Glomerular endothelial cell (primary cell): ENCODE data around the gene PTH1R. TPM values are rescaled to one million over a fixed set of nuclear protein-coding genes. Genes with fewer than 3 reads are reported as not detected.

ENCODE experiments used
- DNase-seq: peaks from one replicate; pipeline ENCODE4 v3.0.0-alpha.2; 2011; ENCODE audit warnings: low read depth, low spot score; ENCODE audit errors: extremely low read depth
- total RNA-seq: library from RNA; depleted of rRNA; stranded (reverse); fragments of >200 nt; gene quantifications from 2 replicates; pipeline ENCODE4 v1.2.3, GENCODE V29; 2015

Gene PTH1R
- total RNA-seq, 1 donor from 2014 or later: not detected

DNA sequence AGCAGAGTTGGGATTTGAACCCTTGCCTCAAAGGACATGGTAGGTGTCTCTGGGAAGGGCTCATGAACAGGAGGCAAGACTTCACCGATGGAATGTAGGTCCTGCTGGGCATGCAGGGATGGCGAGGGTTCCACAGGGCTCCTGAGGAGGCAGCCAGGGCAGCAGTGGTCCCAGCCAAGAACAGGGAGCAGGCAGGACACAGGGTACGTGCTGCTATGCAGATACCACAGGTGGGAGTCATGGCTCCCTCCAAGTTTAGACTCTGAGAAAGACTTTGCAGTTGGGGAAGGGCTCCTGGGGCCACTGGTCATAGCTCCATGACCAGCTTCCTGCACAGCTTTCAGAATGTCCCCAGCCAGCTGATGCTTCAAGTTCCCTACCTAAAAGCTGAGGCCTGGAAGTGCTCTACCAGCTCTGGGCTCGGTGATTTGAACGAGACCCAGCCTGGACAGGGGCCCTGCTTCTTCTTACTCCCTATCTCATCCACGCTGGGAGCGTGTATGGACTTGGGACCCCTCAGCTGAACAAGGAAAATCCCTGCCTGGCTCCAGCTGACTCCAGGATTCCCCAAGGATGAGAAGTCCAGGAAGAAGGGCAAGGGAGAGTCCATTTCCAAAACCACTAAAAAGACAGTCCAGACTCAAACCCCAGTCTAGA lies 15.0 kb upstream of the PTH1R start:
- DNase-seq: no peak

DNA sequence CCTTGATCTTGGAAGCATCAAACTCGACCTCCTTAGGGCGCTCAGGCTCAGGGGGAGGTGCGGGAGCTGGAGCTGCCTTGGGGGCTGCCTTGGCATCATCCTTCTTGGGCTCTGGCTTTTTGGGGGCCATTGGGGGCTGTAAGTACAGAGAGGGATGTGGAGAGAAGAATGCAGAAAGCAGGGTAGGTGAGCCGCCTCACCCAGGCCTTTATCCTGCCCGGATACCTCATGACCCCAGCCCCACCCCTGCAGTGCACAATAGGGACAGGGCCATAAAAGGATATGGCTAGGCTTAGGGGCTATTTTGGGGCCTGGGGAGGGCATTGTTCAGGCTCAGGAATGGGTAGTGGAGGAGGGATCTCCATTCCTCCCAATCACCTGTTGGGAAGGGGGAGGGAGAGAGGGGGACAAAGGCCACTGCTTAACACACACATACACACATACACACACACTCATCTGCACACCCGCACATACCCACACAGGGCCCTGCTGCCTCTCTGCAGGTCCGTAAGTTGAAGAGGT lies 14.2 kb upstream of the PTH1R start, which contains the start of gene MYL3:
Gene MYL3 (minus strand): TSS at position 184 of the 522 bp plus-strand sequence. CDS start 54 bp downstream, at position 130.
- no peak for DNase-seq

DNA sequence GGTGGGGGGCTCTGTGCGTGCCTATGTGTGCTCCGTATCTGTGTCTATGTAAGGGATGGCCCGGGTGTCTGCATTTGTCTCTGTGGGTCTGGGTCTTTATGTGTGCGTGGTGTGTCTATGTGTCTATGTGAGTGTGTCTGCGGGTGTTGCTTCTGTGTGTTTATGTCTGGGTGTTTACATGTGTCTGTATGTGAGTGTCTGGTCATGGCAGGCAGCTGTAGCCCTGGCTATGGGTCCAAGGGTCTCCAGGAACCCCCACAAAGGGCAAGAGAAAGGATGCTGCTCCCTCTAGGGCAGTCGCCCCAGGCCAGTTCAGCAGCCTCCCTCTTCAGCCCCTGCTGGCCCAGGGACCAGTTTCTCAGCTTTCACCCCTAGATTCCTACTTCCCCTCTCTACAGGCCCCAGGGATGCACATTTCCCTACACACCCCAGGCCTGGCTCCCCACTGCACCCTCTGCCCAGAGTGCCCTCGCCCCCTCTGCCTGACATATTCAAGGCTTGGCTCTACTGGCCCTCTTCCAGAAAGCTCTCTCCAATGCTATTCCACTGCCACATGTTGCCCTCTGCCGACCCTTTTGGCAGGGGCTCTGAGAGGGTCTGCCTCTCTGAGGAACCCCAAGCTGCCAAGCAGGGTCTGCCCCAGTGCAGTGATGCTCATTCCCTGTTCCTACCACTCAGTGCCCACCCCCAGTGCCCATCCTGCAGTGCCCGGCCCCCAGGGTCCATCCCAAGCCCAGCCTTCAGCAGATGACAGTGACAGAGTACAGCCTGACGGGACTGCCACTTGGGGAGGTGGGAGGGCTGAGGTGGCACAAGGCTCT lies 13.2 kb upstream of the PTH1R start:
- DNase-seq: no peak

DNA sequence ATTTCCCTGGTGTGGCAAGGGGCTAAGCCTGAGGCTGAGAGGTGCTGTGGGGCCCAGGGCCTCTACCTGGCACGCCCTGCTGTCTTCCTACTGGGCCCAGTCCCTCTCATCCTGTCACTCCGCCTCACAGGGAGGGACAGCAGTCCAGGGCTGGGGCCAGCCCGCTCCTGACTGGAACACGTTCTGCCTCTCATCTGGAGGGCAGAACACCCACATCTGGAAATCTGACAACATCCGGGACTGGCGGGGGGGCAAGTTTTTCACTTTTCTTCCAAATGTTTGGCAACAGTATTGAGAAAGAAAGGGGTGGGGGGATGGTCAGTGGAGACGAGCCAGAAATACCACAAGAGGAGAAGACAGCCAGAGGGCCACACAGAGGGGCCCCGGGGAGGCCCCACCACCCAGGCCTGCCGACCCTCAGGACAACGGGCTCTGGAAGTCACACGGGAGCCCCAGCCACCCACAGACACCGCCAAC lies 12.5 kb upstream of the PTH1R start:
- no peak for DNase-seq

DNA sequence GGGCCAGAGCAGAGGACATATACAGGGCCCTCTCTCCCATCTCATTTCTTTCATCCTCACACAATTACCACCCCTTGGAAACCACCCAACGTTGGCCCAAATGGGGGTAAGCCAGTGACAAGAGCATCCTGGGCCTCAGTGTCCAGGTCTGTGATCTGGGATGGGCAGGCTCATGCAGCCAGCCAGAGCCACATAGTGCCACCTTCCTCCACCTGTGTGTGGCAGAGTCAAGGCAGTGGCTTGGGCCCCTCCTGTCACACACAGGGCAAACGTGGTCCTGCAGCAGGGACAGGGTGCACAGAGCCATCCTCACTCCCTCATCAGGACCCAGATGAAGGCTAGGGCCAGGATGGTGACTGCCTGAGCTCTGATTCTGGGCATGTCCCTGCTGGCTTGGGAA lies 12.0 kb upstream of the PTH1R start:
- DNase-seq: no peak

DNA sequence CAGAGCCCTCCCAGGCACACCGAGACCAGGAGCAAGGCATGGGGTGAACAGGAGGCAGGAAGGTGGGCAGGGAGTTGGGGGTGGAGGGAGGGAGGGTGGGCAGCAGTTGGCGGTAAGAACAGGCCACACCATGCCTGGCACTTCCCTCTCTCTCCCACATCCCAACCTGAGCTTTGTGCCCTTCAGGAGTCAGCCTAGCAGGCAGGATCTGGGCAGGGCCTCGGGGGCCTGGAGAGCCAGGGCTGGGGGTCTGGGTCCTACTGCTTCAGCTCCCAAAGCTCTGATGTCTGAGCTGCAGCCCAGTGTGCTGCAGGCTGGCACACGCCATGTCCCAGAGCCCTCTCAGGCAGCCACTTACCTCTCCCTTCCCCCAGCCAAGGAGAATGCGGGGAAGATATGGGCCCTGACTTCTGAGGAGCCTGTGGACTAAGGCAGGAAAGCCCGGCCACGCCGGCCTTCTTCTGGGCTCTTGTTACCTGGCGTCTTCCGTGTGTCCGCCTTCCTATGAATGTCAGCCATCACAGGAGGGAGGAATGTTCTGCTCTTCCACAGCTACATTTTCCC lies 11.4 kb upstream of the PTH1R start:
- DNase-seq: no peak

DNA sequence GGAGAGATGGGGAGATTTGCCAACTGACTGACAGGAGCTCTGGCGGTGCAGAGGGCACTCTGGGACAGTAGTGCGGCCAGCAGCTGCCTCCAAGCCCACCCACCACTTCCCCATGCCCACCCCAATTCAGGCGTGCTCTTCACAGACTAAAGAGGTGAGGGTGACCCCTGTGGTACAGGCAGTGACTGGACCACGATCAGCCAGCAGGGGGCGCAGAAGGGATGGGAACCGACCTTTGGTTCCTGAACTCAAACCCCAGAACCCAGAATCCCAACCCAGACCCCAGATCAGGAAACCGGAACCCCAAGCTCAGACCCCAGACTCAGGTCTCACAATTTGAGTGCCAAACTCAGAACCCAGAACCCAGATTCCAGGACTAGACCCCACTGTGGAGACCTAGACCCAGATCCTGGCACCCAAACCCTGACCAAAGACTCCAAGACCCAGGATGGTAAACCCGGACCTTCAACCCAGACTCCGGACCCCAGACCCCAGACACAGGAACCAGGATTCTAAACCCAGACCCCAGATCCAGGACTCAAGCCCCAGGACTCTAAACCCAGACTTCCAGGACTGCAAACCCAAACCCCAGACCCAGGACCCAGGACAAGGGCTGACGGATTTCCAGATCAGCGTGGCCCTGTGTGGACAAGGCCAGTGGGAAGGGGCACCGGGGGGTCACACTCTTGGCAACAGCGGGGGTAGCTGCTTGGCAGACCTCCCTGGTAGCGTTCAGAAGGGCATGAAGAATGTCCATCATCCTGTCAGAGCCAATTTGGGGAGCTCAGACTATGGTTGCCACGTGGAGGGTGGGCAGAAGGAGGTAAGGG lies 10.6 kb upstream of the PTH1R start:
- DNase-seq: no peak

DNA sequence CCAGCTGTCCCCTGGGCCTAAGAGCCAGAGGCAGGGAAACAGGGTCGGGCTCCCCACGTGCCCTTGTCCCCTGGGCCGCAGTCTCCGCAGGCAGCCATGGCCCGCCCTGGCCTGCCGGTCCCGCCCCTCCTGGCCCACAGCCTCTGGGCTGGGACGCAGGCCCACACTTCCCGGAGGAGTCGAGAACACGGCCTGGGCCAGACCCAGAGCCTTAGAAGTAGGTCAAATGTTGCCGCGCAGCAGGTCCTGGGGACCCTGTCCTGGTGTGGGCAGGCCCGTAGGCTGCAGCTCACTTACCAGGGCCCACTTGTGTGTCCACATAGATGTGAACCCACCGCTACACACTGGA lies 10.0 kb upstream of the PTH1R start:
- no peak for DNase-seq

DNA sequence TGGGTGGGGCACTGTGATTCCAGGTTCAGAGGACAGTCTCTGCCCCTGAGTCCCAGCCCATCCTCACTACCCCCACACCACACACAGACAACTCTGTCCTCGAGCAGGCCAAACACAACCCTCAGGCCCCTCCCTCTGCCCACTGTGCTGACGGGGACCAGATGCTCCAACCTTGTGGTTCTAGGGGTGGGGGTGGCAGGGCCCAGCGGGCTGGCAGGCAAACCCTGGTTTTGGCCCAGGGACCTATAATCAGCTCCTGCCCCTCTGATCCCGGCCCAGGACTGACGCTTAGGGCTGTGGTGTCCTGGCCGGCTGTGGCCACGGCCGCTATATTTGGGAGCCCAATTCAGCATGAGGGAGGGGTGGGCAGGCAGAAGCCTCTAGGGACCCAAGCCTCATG lies 9.2 kb upstream of the PTH1R start:
- DNase-seq: no peak

DNA sequence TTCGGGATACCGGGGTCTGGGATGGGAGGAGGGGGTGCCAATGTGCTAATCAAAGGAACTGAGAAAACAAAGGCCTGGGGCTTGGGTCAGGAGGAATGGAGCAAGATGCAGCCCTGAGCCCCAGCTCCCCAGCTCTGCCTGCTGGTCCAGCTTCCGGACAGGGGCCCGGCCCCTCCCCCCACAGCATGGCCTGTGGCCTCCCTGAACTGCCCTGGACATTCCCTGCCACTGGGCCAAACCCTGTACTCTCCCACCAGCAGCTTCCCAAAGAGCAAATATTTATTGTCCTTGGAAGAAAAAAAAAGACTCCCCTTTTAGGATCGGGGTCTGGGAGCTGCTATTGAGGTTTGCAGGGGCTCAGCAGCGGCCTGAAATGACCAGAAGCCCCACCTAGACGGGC lies 8.6 kb upstream of the PTH1R start:
- no peak for DNase-seq

DNA sequence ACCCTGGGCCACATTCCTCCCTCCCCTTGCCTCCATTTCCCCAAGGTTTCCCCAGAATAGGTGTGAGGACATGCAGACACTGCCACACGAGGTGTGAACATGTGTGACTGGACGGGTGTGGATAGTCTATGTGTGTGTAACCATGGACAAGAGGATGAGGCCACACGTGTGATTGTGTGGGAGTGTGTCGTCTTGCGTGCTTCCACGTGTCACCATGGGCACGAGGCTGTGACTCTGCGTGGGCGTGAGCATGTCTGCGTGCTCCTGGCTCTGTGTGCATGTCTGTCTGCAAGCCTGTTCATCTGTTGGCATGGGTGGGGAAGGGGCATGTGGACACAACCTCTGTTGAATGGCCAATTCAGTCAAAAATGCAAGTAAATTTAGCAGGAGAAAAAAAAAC lies 8.1 kb upstream of the PTH1R start:
- no peak for DNase-seq

DNA sequence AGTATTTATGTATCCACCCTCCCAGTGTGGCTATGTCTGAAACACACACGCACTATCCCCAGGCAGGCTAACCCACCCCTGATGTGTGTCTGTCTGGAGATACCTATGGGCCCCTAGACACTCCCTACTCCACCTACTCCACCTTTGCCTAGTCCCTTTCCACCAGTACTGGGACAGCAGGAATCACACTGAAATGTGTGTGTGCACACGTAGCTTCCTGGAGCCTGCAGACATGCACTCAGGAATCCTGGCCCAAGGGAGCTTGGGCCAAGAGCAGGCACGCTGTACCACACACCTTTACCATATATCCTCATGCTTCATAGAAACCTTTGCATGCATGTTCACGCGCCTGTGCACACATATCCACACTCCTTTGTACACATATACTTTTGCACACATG lies 6.9 kb upstream of the PTH1R start:
- DNase-seq: no peak

DNA sequence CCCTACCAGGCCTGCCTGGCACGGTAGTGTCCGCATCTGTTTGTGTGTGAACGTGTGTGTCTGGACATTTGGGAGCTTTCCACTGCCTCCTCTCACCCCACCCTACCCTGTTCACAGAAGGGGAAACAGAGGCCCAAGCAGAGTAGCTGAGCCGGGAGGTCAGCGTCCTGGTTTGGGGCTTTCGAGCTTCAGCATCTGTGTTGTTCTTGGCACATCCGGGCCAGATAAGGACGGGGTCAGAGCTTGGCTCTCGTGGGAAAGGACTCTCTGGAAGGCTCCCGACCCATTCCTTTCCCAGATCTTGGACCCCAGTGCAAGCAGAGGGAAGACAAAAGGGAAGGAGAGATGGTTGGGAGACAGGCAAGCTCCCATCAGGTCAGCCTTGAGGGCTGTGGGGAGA lies 6.3 kb upstream of the PTH1R start:
- no peak for DNase-seq

DNA sequence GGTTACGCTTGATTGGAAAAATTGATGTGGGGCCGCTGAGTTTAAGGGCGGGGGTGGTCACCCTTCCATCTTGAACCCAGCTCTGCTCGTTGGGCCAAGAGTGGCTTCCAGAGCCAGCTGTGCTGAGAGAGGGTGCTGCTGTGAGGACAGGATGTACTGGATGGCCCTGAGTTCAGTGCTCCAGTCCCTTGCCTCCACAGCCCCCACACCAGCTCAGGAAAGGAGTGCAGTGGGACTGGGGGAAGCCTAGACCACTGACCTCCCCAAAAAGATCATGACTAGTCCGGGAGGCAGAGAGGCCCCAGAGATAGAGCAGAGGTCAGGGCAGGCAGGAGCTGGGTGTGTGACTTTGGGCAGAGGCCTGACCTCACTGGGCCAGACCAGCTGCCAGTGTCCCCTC lies 4.0 kb upstream of the PTH1R start:
- no peak for DNase-seq

DNA sequence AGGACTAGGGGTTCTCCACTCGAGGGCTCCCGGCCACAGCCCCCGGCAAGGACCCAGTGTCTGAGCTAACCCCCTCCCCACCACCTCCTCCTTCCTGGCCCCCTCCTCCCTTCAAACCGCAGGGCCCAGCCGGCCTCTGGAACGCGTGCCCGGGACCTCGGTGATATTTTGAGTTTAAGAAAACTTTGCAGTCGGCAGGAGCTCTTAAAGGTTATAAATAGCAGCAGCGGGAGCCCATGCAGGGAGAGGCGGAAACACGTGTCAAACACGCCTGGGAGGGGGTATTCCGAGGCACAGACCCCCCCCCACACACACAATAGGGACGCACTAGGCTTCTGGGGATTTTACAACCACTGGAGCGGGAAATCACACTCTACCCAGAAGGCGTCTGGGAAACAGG lies 3.1 kb upstream of the PTH1R start:
- no peak for DNase-seq

DNA sequence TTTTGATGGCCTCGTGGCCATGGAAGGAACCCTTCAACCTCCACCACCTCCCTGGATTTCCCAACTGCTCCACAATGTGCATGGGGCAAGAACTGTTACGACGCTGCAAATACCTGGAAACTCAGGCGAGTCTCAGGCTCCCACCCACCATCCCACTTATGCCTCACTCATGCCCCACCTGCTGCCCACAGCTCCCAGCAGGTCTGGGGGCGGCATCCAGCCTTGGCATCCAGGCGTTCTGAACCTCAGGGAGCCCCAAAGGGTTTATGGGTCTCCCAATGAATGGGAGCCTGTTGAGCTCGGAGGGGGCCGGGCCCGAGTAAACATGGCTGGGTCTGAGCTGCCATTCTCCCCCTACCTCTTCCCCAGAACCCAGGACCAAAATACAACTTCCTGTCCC lies 2.0 kb upstream of the PTH1R start:
- no peak for DNase-seq

DNA sequence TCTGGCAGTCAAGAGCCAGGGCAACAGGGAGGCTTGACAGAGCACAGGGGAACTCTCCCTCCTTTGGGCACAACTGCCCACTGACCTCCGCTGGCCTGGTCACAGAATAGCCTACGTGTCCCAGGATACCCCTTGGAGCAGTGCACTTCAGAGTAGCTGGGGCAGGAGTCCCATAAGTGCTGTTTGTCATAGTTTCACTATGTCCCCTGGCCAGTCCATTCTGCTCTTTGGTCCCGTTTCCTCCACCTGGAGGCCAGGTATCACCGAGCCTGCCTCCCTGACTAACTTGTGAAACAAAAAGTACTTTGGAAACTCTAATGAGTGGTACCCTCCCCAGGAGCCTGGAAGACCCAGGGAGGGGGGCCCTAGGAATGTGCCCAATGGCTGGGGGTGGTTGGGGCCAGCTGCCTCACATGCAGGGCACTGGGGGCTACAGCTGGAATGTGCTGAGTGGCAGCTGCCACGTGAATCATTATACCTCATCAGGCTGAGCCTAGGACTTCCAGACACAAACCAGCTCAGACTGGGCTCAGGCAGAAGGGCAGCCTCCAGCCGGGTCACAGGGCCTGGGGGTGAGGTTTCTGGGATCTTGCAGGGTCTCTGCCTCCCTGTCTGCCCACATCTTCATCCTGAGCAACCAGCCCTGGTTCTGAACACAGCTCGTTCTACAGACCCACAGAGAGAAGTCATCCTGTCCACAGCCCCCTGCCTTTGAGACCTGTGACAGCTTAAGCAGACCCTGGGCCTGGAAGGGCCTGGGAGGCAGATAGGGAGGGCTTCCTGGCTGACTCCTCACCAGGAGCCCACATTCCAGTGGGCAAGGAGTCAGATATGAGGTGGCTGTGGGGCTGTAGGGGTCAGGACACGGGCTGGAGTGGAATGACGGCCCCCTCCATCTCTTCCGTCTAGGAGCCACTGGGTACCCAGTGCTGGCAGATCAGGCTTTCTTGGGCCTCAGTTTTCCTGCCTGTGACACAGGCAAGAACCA lies 914 bp upstream of the PTH1R start:
- DNase-seq: no peak

DNA sequence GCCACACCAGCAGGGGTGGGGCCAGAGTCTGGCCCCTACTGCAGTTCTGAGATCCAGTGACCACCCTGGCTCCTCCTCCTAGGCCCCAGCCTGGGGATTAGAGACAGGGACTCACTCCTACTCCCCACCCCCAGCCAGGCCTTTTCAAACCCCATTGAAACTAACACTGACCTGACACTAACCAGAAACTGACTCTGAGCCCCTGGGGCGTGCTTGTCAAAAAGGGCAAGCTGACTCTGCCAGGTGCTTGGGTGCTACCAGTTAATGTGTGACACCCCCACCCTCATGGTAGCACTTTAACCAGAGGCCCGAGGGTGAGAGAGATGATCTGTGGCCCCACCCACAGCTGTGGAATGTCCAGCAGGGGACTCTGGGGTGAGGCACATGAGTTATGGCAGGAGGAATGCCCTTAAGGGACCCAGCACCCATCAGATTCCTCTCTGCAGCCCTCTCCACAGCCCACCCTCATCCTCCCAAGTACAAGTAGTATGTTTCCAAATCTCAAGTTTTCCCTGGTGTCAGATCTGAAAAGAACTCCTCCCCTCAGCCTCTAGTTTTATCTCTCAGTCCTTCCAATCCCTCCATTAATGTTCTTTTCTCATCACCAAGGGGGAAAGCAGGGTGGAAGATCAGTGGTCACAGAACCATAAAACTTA lies 1.4 kb downstream of the PTH1R start:
- DNase-seq: no peak

DNA sequence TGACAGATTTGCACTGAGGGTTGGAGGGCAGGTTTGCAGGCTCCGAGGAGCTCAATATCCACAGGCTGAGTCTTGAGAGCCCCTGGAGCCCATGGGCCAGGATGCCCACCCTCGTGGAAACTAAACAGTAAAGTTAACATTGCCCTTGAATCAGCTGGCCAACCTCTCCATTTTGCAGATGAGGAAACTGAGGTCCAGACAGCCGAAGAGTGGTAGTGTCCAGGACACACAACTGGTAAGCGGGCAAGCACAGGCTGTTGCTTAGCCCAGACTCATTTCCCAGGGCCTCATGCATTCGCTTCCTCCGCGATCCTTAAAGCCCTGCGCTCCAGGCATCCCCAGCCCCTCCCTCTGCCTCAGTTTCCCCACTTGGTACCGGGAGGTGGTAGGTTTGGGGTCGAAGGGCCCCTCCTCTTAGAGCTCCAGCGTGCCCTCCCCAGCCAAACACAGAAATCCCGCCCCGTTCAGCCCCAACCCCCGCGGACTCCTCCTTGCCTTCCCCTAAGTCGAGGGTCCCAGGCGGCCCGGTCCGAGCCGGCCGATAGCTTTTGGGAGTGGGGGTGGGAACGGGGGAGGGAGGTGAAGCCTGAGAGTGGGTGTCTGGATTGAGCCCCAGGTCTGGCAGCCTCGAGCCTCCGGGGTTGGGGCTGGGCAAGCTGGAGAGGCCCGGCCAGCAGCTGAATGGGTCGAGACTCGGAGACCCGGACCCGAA lies 3.5 kb downstream of the PTH1R start:
- no peak for DNase-seq
